ENCODE data around the gene TMEM30B. TPM values are rescaled to one million over a fixed set of nuclear protein-coding genes. Genes with fewer than 3 reads are reported as not detected.
A peak's percentile ranks its signal among the peaks of the same experiment; 100 is the strongest.

Gene TMEM30B
- total and polyA plus RNA-seq, 4 experiments from 2014 or later = 2.9 to 5.4 (median 4.1) TPM

- intact Hi-C loops (cut with micrococcal nuclease) = no loop called here
- H3K27ac Mint-ChIP-seq = no peak overlapping the region
- H3K9me3 Mint-ChIP-seq = no peaks in the 10 kb centered on the region
- H3K36me3 Mint-ChIP-seq = no peaks in the 10 kb centered on the region
- Histone ChIP-seq H3K4me1 (ENCODE audit: insufficient read depth, low read length) (peaks cover 5% of the 10 kb centered on the region), H3K4me3 (ENCODE audit: low read length in 2 of 2) (no peak overlapping the region), H3K9me3 (ENCODE audit: control insufficient read depth in 1 of 2, low read length in 2 of 2) (no peaks in the 10 kb centered on the region), H3K27ac (ENCODE audit: low read depth, low read length) (no peak overlapping the region), H3K27me3 (ENCODE audit: insufficient read depth, low read length) (peaks cover 5% of the 10 kb centered on the region), H3K36me3 (ENCODE audit: insufficient read depth, low read length) (no peaks in the 10 kb centered on the region)
- ChIA-PET CTCF (ENCODE audit: partially characterized antibody) (interaction anchor here (1.3 to 7.0 kb wide), 5 partner anchors 13 to 574 kb away, joined by 3 to 152 read pairs (median 8); partner anchors contain the start of gene TMEM30B), POLR2A (ENCODE audit: partially characterized antibody) (interaction anchor here (1.7 to 1.8 kb wide), 2 partner anchors 13 to 18 kb away, joined by 4 to 6 read pairs; no protein-coding TSS in a partner anchor)
- H3K4me3 Mint-ChIP-seq = no peak overlapping the region
- peaks cover 0 to 7% (median 2%) of the 10 kb centered on the region in 4 donors for H3K4me1 Mint-ChIP-seq
- DNase-seq = no peak
- H3K27me3 Mint-ChIP-seq = peaks cover 21 to 25% of the 10 kb centered on the region in 2 donors
These were observed 14.0 kb downstream of the TMEM30B start for GRCh38 chr14:61266891-61267740.

GRCh38 chr14:61266436-61266835 lies 14.7 kb downstream of the TMEM30B start:
- intact Hi-C loops (cut with micrococcal nuclease) = no loop called here
- H3K27ac Mint-ChIP-seq = no peak overlapping the region
- Histone ChIP-seq H3K9me3 (ENCODE audit: control insufficient read depth in 1 of 2, low read length in 2 of 2) (no peaks in the 10 kb centered on the region), H3K36me3 (ENCODE audit: insufficient read depth, low read length) (no peaks in the 10 kb centered on the region), H3K27me3 (ENCODE audit: insufficient read depth, low read length) (peaks cover 5% of the 10 kb centered on the region), H3K4me3 (ENCODE audit: low read length in 2 of 2) (no peak overlapping the region), H3K4me1 (ENCODE audit: insufficient read depth, low read length) (peaks cover 5% of the 10 kb centered on the region), H3K27ac (ENCODE audit: low read depth, low read length) (no peak overlapping the region)
- ChIA-PET CTCF (ENCODE audit: partially characterized antibody) (interaction anchor here (3.8 to 7.0 kb wide), 2 partner anchors 17 to 571 kb away, joined by 18 to 152 read pairs; partner anchors contain the start of gene TMEM30B), POLR2A (ENCODE audit: partially characterized antibody) (no interaction called here)
- DNase-seq = peak in 1 of 5 donors; percentile 36
- no peaks in the 10 kb centered on the region for H3K9me3 Mint-ChIP-seq
- H3K27me3 Mint-ChIP-seq = peaks cover 17 to 25% of the 10 kb centered on the region in 2 donors
- peaks cover 0 to 7% (median 2%) of the 10 kb centered on the region in 4 donors for H3K4me1 Mint-ChIP-seq
- H3K36me3 Mint-ChIP-seq = no peaks in the 10 kb centered on the region
- no peak overlapping the region for H3K4me3 Mint-ChIP-seq

- no peak for DNase-seq
- ChIA-PET POLR2A (ENCODE audit: partially characterized antibody) (no interaction called here), CTCF (ENCODE audit: partially characterized antibody) (interaction anchor here (3.8 kb wide), 1 partner anchor 573 kb away, joined by 18 read pairs; no protein-coding TSS in a partner anchor)
- no peak overlapping the region for H3K4me3 Mint-ChIP-seq
- H3K9me3 Mint-ChIP-seq = no peaks in the 10 kb centered on the region
- no peaks in the 10 kb centered on the region for H3K36me3 ChIP-seq (ENCODE audit: insufficient read depth, low read length)
- H3K4me3 ChIP-seq (ENCODE audit: low read length in 2 of 2) = no peak overlapping the region
- intact Hi-C loops (cut with micrococcal nuclease) = no loop called here
- H3K36me3 Mint-ChIP-seq = no peaks in the 10 kb centered on the region
- no peak overlapping the region for H3K27ac Mint-ChIP-seq
- H3K4me1 Mint-ChIP-seq = peaks cover 0 to 4% (median under 1%) of the 10 kb centered on the region in 4 donors
- peaks cover 17 to 24% of the 10 kb centered on the region in 2 donors for H3K27me3 Mint-ChIP-seq
- H3K4me1 ChIP-seq (ENCODE audit: insufficient read depth, low read length) = peaks cover 1% of the 10 kb centered on the region
- H3K27ac ChIP-seq (ENCODE audit: low read depth, low read length) = no peak overlapping the region
- H3K27me3 ChIP-seq (ENCODE audit: insufficient read depth, low read length) = peaks cover 6% of the 10 kb centered on the region
- H3K9me3 ChIP-seq (ENCODE audit: control insufficient read depth in 1 of 2, low read length in 2 of 2) = no peaks in the 10 kb centered on the region
These were observed 16.5 kb downstream of the TMEM30B start for GRCh38 chr14:61264651-61265050.

GRCh38 chr14:61264010-61264571 lies 17.0 kb downstream of the TMEM30B start:
- H3K27ac Mint-ChIP-seq = no peak overlapping the region
- H3K9me3 ChIP-seq (ENCODE audit: control insufficient read depth in 1 of 2, low read length in 2 of 2) = no peaks in the 10 kb centered on the region
- H3K36me3 Mint-ChIP-seq = no peaks in the 10 kb centered on the region
- intact Hi-C loops (cut with micrococcal nuclease) = no loop called here
- no peaks in the 10 kb centered on the region for H3K4me1 Mint-ChIP-seq
- no peak overlapping the region for H3K4me3 ChIP-seq (ENCODE audit: low read length in 2 of 2)
- no peaks in the 10 kb centered on the region for H3K36me3 ChIP-seq (ENCODE audit: insufficient read depth, low read length)
- no peaks in the 10 kb centered on the region for H3K4me1 ChIP-seq (ENCODE audit: insufficient read depth, low read length)
- POLR2A ChIA-PET (ENCODE audit: partially characterized antibody) = no interaction called here
- peaks cover 14 to 22% of the 10 kb centered on the region in 2 donors for H3K27me3 Mint-ChIP-seq
- DNase-seq = no peak
- H3K9me3 Mint-ChIP-seq = no peaks in the 10 kb centered on the region
- CTCF ChIA-PET (ENCODE audit: partially characterized antibody) = interaction anchor here (3.8 kb wide), 1 partner anchor 573 kb away, joined by 18 read pairs; no protein-coding TSS in a partner anchor
- H3K4me3 Mint-ChIP-seq = no peak overlapping the region
- no peak overlapping the region for H3K27ac ChIP-seq (ENCODE audit: low read depth, low read length)
- H3K27me3 ChIP-seq (ENCODE audit: insufficient read depth, low read length) = peaks cover 11% of the 10 kb centered on the region

GRCh38 chr14:61262082-61262481 lies 19.1 kb downstream of the TMEM30B start:
- H3K27ac ChIP-seq (ENCODE audit: low read depth, low read length) = no peak overlapping the region
- H3K4me1 Mint-ChIP-seq = no peaks in the 10 kb centered on the region
- DNase-seq = no peak
- no peaks in the 10 kb centered on the region for H3K9me3 Mint-ChIP-seq
- H3K36me3 ChIP-seq (ENCODE audit: insufficient read depth, low read length) = no peaks in the 10 kb centered on the region
- H3K27ac Mint-ChIP-seq = no peak overlapping the region
- no peaks in the 10 kb centered on the region for H3K4me1 ChIP-seq (ENCODE audit: insufficient read depth, low read length)
- CTCF ChIA-PET (ENCODE audit: partially characterized antibody) = interaction anchor here (0.9 kb wide), 1 partner anchor 24 kb away, joined by 3 read pairs; no protein-coding TSS in a partner anchor
- POLR2A ChIA-PET (ENCODE audit: partially characterized antibody) = interaction anchor here (0.6 kb wide), 1 partner anchor 295 kb away, joined by 3 read pairs; no protein-coding TSS in a partner anchor
- peaks cover 15 to 23% of the 10 kb centered on the region in 2 donors for H3K27me3 Mint-ChIP-seq
- H3K4me3 Mint-ChIP-seq = no peak overlapping the region
- H3K4me3 ChIP-seq (ENCODE audit: low read length in 2 of 2) = no peak overlapping the region
- H3K27me3 ChIP-seq (ENCODE audit: insufficient read depth, low read length) = peaks cover 15% of the 10 kb centered on the region
- intact Hi-C loops (cut with micrococcal nuclease) = no loop called here
- H3K9me3 ChIP-seq (ENCODE audit: control insufficient read depth in 1 of 2, low read length in 2 of 2) = no peaks in the 10 kb centered on the region
- no peaks in the 10 kb centered on the region for H3K36me3 Mint-ChIP-seq

- H3K36me3 ChIP-seq (ENCODE audit: insufficient read depth, low read length) = no peaks in the 10 kb centered on the region
- no peaks in the 10 kb centered on the region for H3K9me3 ChIP-seq (ENCODE audit: control insufficient read depth in 1 of 2, low read length in 2 of 2)
- Mint-ChIP-seq H3K4me1 (no peaks in the 10 kb centered on the region), H3K27me3 (peaks cover 14 to 21% of the 10 kb centered on the region in 2 donors), H3K27ac (no peak overlapping the region), H3K4me3 (no peak overlapping the region), H3K9me3 (no peaks in the 10 kb centered on the region), H3K36me3 (no peaks in the 10 kb centered on the region)
- H3K27me3 ChIP-seq (ENCODE audit: insufficient read depth, low read length) = peaks cover 15% of the 10 kb centered on the region
- no peak overlapping the region for H3K27ac ChIP-seq (ENCODE audit: low read depth, low read length)
- intact Hi-C loops (cut with micrococcal nuclease) = no loop called here
- POLR2A ChIA-PET (ENCODE audit: partially characterized antibody) = interaction anchor here (0.6 kb wide), 1 partner anchor 18 kb away, joined by 3 read pairs; no protein-coding TSS in a partner anchor
- CTCF ChIA-PET (ENCODE audit: partially characterized antibody) = interaction anchor here (0.9 to 2.4 kb wide), 2 partner anchors 8 to 25 kb away, joined by 3 to 13 read pairs; no protein-coding TSS in a partner anchor
- no peak for DNase-seq
- H3K4me3 ChIP-seq (ENCODE audit: low read length in 2 of 2) = no peak overlapping the region
- no peaks in the 10 kb centered on the region for H3K4me1 ChIP-seq (ENCODE audit: insufficient read depth, low read length)
These were observed 20.0 kb downstream of the TMEM30B start for GRCh38 chr14:61260939-61261776.
